ENCODE results near the gene RNU6-9. TPM values are rescaled to one million over a fixed set of nuclear protein-coding genes. Genes with fewer than 3 reads are reported as not detected.
A peak's percentile ranks its signal among the peaks of the same experiment; 100 is the strongest.

RNU6-9 gene
- total RNA-seq, 1 donor from 2014 or later = not detected

DNA sequence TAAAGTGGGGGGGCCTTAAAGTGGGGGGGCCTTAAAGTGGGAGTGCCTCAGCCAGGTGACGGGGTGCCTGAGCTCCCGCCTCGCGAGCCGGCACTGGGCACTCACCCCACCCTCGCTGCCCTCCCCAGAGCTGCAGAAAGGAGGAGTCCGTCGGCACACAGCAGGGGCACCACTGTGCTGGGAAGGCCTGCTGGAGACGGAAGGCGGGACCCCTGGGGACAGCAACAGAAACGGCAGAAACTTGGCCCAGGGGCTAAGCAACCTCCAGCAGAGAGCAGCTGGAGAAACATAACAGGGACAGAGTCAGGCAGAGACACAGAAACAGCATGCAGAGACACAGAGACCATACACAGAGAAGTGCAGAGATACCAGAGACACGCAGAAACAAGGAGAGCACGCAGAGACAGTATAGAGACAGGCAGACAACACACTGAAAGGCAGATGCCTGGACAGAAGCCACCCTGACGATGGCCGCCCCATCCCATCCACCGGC, 25.9 kb upstream of the RNU6-9 start:
- no peak for DNase-seq (ENCODE audit: low read depth, low spot score)
- Mint-ChIP-seq H3K27ac (ENCODE audit: unreplicated experiment) (peak overlapping the region; percentile 62), H3K27me3 (ENCODE audit: low read depth) (peaks cover 31% of the 10 kb centered on the region), H3K4me3 (peak overlapping the region; percentile 31), H3K9me3 (no peaks in the 10 kb centered on the region), H3K4me1 (peaks cover 11% of the 10 kb centered on the region), H3K36me3 (ENCODE audit: low read depth) (peaks cover 6% of the 10 kb centered on the region)
- TF ChIP-seq, protein P1, sequence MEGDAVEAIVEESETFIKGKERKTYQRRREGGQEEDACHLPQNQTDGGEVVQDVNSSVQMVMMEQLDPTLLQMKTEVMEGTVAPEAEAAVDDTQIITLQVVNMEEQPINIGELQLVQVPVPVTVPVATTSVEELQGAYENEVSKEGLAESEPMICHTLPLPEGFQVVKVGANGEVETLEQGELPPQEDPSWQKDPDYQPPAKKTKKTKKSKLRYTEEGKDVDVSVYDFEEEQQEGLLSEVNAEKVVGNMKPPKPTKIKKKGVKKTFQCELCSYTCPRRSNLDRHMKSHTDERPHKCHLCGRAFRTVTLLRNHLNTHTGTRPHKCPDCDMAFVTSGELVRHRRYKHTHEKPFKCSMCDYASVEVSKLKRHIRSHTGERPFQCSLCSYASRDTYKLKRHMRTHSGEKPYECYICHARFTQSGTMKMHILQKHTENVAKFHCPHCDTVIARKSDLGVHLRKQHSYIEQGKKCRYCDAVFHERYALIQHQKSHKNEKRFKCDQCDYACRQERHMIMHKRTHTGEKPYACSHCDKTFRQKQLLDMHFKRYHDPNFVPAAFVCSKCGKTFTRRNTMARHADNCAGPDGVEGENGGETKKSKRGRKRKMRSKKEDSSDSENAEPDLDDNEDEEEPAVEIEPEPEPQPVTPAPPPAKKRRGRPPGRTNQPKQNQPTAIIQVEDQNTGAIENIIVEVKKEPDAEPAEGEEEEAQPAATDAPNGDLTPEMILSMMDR (conservative IDR thresholded peaks at IDR 0.05) = no peak

- peaks cover 8% of the 10 kb centered on the region for H3K4me1 Mint-ChIP-seq
- no peaks in the 10 kb centered on the region for H3K9me3 Mint-ChIP-seq
- peaks cover 6% of the 10 kb centered on the region for H3K36me3 Mint-ChIP-seq (ENCODE audit: low read depth)
- H3K4me3 Mint-ChIP-seq = no peak overlapping the region
- no peak for DNase-seq (ENCODE audit: low read depth, low spot score)
- H3K27me3 Mint-ChIP-seq (ENCODE audit: low read depth) = peaks cover 27% of the 10 kb centered on the region
- TF ChIP-seq, protein P1 (conservative IDR thresholded peaks at IDR 0.05) = no peak
- no peak overlapping the region for H3K27ac Mint-ChIP-seq (ENCODE audit: unreplicated experiment)
These were observed 25.3 kb upstream of the RNU6-9 start for GRCh38 chr19:867855-868457.

DNA sequence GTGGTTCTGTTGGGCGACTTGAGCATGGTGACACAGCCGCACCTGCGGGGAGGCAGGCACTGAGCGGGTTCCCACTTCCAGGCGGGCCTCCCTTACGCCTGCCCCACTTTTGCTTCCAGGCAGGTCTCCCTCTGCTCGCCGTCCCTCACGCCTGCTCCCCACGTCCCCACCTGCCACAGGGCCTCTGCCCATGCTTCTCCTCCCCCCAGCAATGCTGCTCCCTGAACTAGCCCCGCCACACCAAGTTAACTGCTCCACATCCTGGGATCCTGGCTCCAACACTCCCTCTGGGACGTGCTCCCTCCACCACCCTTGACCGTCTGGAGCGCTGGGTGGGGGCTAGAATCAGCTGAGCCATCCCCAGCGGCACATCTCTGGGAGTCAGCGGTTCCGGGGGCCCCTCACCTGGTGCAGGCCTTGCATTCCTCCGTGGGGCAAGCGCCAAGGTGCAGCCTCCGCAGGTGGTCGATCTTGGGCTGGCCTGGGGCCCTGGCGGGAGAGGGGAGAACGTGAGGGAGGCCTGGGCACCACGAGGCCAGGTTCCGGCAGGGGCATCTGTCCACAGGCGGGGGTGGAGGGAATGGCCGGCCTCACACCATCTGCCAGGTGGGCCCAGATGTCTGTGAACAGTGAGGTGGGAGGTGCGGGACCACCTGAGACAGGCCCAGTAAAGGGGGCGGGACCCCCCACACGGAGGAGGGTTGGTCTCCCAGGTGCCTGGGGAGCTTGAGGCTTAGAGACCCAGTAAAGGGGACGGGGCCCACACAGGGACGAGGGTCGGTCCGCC, 24.6 kb upstream of the RNU6-9 start:
- Mint-ChIP-seq H3K27ac (ENCODE audit: unreplicated experiment) (no peak overlapping the region), H3K4me3 (no peak overlapping the region), H3K9me3 (no peaks in the 10 kb centered on the region), H3K27me3 (ENCODE audit: low read depth) (peaks cover 20% of the 10 kb centered on the region), H3K36me3 (ENCODE audit: low read depth) (peaks cover 6% of the 10 kb centered on the region), H3K4me1 (peaks cover 7% of the 10 kb centered on the region)
- TF ChIP-seq, protein P1 (conservative IDR thresholded peaks at IDR 0.05) = no peak
- no peak for DNase-seq (ENCODE audit: low read depth, low spot score)

DNA sequence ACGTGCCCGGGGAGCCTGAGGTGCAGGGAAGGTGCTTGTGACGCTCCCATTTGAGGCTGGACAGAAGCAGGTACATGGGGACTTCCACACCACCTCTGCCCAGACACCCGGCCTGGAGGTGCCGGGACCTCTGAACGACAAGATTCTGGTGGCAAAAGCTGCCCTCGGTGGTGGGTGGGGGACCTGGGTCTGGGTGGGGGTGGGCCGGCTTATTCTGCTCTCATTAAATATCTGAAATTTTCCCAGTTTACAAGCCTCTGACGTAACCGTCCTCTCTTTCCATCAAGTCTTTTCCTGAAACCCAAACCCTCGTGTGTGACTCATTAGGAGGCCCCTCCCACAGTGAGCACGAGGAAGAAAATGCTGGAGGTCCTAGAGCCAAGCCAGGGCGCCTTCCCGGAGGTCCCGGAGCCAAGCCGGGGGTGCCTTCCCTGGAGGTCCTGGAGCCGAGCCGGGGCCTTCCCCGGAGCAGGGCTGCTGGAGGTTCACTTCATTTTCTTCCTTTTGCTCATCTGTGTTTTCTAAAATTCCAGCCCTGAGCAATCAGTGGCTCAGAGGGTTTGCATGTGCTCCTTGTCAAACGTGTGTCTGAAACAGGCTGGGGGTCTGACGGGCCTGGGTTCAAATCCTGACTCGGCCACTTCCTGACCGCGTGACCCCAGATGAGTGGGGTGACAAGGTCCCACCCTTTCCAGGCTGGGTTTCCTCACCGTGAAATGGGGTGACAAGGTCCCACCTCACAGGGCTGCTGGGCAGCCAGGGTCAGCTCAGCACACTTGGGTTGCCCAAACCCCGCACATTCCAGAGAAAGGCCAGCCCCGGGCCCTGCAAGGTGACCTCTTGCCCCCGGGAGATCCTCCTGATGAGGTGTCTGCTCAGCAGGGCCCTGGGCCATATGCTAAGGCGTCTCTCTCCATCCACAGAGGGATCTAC, 23.8 kb upstream of the RNU6-9 start:
- no peak for DNase-seq (ENCODE audit: low read depth, low spot score)
- peaks cover 16% of the 10 kb centered on the region for H3K27me3 Mint-ChIP-seq (ENCODE audit: low read depth)
- no peak overlapping the region for H3K4me3 Mint-ChIP-seq
- H3K9me3 Mint-ChIP-seq = no peaks in the 10 kb centered on the region
- TF ChIP-seq, protein P1 (conservative IDR thresholded peaks at IDR 0.05) = no peak
- no peak overlapping the region for H3K27ac Mint-ChIP-seq (ENCODE audit: unreplicated experiment)
- H3K36me3 Mint-ChIP-seq (ENCODE audit: low read depth) = peaks cover 6% of the 10 kb centered on the region
- H3K4me1 Mint-ChIP-seq = peaks cover 4% of the 10 kb centered on the region

- H3K36me3 Mint-ChIP-seq (ENCODE audit: low read depth) = peaks cover 6% of the 10 kb centered on the region
- no peak overlapping the region for H3K27ac Mint-ChIP-seq (ENCODE audit: unreplicated experiment)
- no peaks in the 10 kb centered on the region for H3K9me3 Mint-ChIP-seq
- peaks cover 13% of the 10 kb centered on the region for H3K27me3 Mint-ChIP-seq (ENCODE audit: low read depth)
- H3K4me1 Mint-ChIP-seq = peaks cover 4% of the 10 kb centered on the region
- no peak overlapping the region for H3K4me3 Mint-ChIP-seq
- no peak for DNase-seq (ENCODE audit: low read depth, low spot score)
- TF ChIP-seq, protein P1 (conservative IDR thresholded peaks at IDR 0.05) = no peak
These were observed 23.0 kb upstream of the RNU6-9 start for GRCh38 chr19:870314-870713.
